Lower lobe of right lung (tissue), 2 donors: ENCODE results near the gene BRIP1. TPM values are rescaled to one million over a fixed set of nuclear protein-coding genes. Genes with fewer than 3 reads are reported as not detected.
"Not testable (repeated sequence)": the region's sequence is repeated elsewhere in the genome, so short reads cannot be mapped to it uniquely, and the experiment has no call there.

Experiments
- ATAC-seq, 2 donors: fragments of 200-7000 bp; cut with Tn5 transposase; one replicate each; pipeline ENCODE4 v1.9.1; 2020 to 2022; ENCODE audit warnings: mild to moderate bottlenecking in 2 of 2, moderate library complexity in 2 of 2
- DNase-seq: peaks from one replicate; pipeline ENCODE4 v3.0.0-alpha.2; 2020
- H3K27ac ChIP-seq: fragments of 200-600 bp; one replicate; pipeline ENCODE4 v1.8.0; 2022
- H3K27me3 ChIP-seq: fragments of 200-600 bp; one replicate; pipeline ENCODE4 v1.8.0; 2022; ENCODE audit warnings: low read depth
- H3K36me3 ChIP-seq: fragments of 200-600 bp; one replicate; pipeline ENCODE4 v1.8.0; 2022; ENCODE audit warnings: mild to moderate bottlenecking
- H3K4me1 ChIP-seq: fragments of 200-600 bp; one replicate; pipeline ENCODE4 v1.8.0; 2022
- H3K4me3 ChIP-seq: fragments of 200-600 bp; one replicate; pipeline ENCODE4 v1.8.0; 2022; ENCODE audit warnings: mild to moderate bottlenecking
- H3K9me3 ChIP-seq: fragments of 200-600 bp; one replicate; pipeline ENCODE4 v1.8.0; 2022
- intact Hi-C: fragments of 100-400 bp; cut with DNase I; formaldehyde crosslinking; loops from one replicate; pipeline ENCODE4 v1.11.0; 2022
- total RNA-seq: library from RNA; stranded (reverse); fragmentation: NEBNext Ultra II Directional; extraction: Animal tissue kit (Norgen Biotek cat#: 25700); gene quantifications from one replicate; pipeline ENCODE4 v1.2.1, GENCODE V29; 2021
- TF ChIP-seq, protein P1 (sequence below): fragments of 200-600 bp; IDR thresholded peaks from one replicate; pipeline ENCODE4 v1.8.0; 2022; ENCODE audit warnings: antibody characterized with exemption, mild to moderate bottlenecking
- donor health status: DM: no; HTN: yes; CAD: no; lungs with severe emphysema.

Gene BRIP1
- total RNA-seq, 1 donor from 2014 or later = 0.83 TPM

DNA sequence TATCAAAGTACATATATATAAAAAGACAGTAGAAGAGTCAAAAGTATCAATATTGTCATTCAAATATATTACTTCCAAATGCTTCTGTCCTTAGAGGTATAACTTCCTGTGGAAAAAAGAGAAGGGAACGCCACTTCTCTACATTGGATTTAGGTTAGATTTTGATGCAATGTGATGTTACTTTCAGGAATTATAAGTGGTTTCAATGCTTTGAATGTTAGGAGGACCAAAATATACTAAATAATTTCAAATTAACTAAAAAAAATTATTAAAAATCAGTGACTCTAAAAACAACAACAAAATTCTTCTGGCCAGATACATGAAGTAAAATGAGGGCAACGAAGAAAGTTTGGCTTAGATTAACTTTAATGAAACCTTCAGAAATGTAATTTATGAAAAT, 88.0 kb downstream of the BRIP1 start:
- Histone ChIP-seq H3K4me1 (no peaks in the 10 kb centered on the region), H3K27me3 (no peaks in the 10 kb centered on the region), H3K27ac (no peak overlapping the region), H3K4me3 (no peak overlapping the region), H3K36me3 (no peaks in the 10 kb centered on the region), H3K9me3 (peaks cover 11% of the 10 kb centered on the region)
- intact Hi-C loops = no loop called here
- DNase-seq = no peak
- ATAC-seq = no peak
- TF ChIP-seq, protein P1, sequence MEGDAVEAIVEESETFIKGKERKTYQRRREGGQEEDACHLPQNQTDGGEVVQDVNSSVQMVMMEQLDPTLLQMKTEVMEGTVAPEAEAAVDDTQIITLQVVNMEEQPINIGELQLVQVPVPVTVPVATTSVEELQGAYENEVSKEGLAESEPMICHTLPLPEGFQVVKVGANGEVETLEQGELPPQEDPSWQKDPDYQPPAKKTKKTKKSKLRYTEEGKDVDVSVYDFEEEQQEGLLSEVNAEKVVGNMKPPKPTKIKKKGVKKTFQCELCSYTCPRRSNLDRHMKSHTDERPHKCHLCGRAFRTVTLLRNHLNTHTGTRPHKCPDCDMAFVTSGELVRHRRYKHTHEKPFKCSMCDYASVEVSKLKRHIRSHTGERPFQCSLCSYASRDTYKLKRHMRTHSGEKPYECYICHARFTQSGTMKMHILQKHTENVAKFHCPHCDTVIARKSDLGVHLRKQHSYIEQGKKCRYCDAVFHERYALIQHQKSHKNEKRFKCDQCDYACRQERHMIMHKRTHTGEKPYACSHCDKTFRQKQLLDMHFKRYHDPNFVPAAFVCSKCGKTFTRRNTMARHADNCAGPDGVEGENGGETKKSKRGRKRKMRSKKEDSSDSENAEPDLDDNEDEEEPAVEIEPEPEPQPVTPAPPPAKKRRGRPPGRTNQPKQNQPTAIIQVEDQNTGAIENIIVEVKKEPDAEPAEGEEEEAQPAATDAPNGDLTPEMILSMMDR = no peak

DNA sequence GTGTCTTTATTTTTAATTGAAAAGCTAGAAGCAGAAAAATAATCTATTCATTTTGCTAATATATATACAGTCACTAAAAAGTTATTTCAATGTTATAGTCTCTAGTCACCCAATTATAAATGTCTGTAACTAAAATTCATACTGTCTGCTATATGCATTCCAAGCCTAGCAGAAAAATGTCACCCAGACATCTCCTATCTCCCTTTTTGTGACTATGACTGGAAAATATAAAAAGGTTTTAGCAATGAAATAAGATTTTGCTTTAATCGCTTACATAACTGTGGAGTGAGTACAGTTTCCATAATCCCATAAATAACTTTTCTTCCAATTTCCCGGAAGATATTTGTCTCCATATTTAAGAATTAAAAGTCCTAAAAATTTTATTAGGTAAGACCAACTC, 88.6 kb downstream of the BRIP1 start:
- Histone ChIP-seq H3K36me3 (no peaks in the 10 kb centered on the region), H3K27ac (no peak overlapping the region), H3K9me3 (peaks cover 15% of the 10 kb centered on the region), H3K4me3 (no peak overlapping the region), H3K27me3 (no peaks in the 10 kb centered on the region), H3K4me1 (no peaks in the 10 kb centered on the region)
- DNase-seq (no peak), ATAC-seq (no peak)
- TF ChIP-seq, protein P1 = no peak
- intact Hi-C loops = no loop called here

DNA sequence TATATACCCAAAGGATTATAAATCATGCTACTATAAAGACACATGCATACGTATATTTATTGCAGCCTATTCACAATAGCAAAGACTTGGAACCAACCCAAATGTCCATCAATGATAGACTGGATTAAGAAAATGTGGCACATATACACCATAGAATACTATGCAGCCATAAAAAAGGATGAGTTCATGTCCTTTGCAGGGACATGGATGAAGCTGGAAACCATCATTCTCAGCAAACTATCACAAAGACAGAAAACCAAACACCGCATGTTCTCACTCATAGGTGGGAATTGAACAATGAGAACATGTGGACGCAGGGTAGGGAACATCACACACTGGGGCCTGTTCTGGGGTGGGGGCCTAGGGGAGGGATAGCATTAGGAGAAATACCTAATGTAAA, 89.2 kb downstream of the BRIP1 start:
- H3K27ac ChIP-seq, DNase-seq, H3K36me3 ChIP-seq, intact Hi-C loops, H3K4me3 ChIP-seq, ATAC-seq, H3K27me3 ChIP-seq, H3K4me1 ChIP-seq: not testable (repeated sequence)
- peaks cover 15% of the 10 kb centered on the region for H3K9me3 ChIP-seq

DNA sequence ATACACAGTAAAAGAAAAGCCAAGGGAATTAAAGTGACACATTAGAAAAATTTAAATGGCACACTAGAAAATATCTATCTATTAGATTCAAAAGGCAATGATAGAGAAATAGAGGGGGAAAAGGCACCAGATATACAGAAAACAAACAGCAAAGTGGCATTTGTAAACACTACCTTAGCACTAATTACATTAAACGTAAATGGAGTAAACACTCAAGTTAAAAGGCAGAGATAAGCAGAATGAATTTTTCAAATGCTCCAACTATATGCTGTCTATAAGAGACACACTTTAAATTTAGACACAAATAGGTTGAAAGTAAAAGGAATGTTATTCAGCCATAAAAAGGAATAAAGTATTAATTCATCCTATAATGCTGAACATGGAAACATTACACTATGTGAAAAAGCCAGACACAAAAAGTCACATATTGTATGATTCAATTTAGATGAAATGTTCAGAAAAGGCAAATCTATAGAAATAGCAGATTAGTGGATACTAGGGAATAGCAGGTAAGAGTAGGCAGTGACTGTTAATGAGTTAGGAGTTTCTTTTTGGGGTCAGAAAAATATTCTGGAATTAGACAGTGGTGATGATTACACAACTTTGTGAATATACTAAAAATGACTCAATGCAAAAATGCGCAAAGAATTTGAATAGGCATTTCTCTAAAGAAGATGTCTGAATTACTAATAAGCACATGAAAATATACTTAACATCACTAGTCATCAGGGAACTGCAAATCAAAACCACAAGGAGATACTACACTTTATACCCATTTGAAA, 92.4 kb downstream of the BRIP1 start:
- Histone ChIP-seq H3K4me3 (no peak overlapping the region), H3K4me1 (no peaks in the 10 kb centered on the region), H3K27me3 (no peaks in the 10 kb centered on the region), H3K36me3 (no peaks in the 10 kb centered on the region), H3K9me3 (peaks cover 15% of the 10 kb centered on the region), H3K27ac (no peak overlapping the region)
- TF ChIP-seq, protein P1 = no peak
- DNase-seq (no peak), ATAC-seq (no peak)
- intact Hi-C loops = no loop called here

DNA sequence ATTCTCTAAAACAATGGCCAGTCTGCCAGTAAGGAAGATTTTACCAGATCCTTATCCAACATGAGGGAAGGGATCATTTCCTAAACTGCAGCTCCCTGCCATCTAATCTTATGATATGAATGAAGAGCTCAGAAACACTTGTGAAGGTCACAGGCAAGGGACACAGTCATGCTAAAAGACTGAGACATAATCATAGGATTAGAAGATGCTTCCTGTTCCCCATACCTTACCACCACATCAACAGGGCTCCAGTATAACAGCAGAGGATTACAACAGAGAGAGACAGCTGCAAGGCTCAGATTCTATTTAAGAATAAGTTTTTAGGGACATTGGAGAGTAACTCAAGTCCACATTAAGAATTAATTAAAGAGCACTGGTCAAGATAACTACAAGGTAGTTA, 93.3 kb downstream of the BRIP1 start:
- TF ChIP-seq, protein P1 = no peak

DNA sequence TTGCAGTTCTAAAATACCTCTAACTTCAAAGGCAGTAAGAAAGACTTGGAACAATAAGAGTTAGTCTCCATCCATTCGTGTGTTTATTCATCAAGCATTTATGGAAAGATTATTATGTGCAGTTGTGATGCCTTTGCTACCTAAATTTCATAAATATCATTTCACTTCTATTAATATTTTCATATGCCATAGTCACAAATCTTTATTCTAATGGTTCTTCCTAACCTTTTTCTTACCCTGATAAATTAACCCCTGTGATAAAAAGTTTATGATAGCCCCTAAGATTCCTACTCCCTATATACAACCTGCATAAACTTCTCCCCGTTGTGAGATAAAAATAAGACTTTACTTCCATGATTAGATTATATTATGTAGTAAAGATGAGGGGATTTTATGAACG, 94.9 kb downstream of the BRIP1 start:
- intact Hi-C loops = no loop called here
- TF ChIP-seq, protein P1 = no peak
- H3K9me3 ChIP-seq = peaks cover 15% of the 10 kb centered on the region

More for the DNA sequence above, 93.3 kb downstream of the BRIP1 start:
- ATAC-seq (no peak), DNase-seq (no peak)
- Histone ChIP-seq H3K4me3 (no peak overlapping the region), H3K27me3 (no peaks in the 10 kb centered on the region), H3K36me3 (no peaks in the 10 kb centered on the region), H3K9me3 (peaks cover 15% of the 10 kb centered on the region), H3K27ac (no peak overlapping the region), H3K4me1 (no peaks in the 10 kb centered on the region)
- intact Hi-C loops = no loop called here

More for the DNA sequence above, 94.9 kb downstream of the BRIP1 start:
- Histone ChIP-seq H3K4me3 (no peak overlapping the region), H3K4me1 (no peaks in the 10 kb centered on the region), H3K27me3 (no peaks in the 10 kb centered on the region), H3K27ac (no peak overlapping the region), H3K36me3 (no peaks in the 10 kb centered on the region)
- no peak for DNase-seq
- ATAC-seq = no peak
